ENCODE measurements around the gene PHETA1.
A peak's percentile ranks its signal among the peaks of the same experiment; 100 is the strongest.
"Not testable (repeated sequence)": the region's sequence is repeated elsewhere in the genome, so short reads cannot be mapped to it uniquely, and the experiment has no call there.

The PHETA1 gene

DNA sequence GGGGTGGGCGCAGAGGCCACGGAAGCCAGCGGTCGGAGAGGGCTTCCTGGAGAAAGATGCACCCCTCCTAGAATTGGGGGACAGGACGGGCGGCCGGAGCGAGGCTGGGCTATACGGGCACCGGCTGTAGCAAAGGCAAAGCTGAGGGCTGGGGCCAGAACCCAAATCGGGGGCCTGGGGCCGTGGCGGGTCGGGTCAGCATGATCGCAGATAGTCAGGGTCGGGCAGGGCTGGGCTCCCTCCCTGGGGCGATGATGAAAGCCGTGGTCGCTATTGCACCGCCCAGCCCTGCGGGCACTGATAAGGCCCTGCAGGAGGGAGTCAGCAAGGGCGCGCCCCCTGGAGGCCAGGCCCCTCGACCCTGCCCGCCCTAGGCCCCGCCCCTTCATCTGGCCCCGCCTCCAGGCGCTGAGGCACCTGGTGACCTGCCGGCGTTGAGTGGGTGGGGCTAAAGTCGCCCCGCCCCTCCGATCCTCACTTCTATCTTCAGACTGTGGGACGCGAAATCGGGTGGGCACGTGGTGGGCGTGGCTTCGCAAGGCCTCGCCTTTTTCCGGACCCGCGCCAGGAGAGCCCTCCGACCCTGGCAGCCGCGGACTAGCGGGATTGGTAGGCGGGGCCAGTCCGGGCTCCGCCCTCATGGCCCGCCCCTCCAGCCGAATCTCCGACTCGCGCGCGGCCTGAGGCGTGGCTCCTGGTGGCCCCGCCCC lies 36.4 kb upstream of the PHETA1 start:
- peak; percentile 95 for DNase-seq

DNA sequence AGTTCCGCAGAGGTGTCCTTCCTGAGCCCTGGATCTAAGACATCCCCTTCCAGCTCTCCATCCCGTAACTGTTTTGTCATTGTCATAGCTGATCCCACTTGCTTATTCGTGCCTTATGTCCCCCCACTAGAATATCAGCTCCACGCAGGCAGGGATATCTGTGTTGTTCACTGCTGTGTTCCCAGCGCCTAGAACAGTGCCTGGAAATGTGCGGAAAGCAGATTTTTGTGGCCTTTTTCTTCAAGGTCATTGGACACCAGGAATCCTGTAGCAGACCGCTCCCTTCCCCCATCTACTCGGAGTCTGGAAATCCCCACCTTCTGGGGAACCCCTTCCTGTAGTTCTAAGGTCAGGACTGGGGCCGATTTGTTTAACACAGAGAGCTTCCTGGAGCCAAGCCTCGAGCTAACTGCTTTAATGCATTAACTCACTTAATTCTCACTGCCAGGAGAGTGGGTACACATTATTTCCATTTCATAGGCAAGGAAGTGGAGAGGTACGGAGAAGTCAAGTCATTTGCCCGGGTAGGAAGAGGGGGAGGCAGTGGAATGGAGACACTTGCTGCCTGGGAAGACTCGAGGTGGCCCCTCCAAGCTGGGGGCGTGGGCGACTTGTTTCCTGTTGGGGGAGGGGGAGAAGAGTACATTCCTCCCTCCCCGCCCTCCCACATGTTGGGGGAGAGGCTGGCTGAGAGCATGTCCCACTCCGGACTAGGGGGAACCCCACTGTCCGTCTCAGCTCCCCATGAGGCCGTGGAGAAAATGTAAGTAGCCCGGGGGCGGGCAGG lies 35.7 kb upstream of the PHETA1 start:
- no peak for DNase-seq

DNA sequence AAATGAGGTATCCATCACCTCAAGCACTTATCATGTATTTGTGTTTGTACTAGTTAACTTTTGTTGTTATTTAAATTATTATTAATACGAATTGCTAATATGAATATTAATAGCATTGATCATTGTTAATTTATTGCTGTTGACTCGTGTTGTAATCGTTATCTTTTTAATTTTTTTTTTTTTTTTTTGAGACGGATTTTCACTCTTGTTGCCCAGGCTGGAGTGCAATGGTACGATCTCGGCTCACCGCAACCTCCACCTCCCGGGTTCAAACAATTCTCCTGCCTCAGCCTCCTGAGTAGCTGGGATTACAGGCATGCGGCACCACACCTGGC lies 33.6 kb upstream of the PHETA1 start:
- DNase-seq, result not testable (repeated sequence)

DNA sequence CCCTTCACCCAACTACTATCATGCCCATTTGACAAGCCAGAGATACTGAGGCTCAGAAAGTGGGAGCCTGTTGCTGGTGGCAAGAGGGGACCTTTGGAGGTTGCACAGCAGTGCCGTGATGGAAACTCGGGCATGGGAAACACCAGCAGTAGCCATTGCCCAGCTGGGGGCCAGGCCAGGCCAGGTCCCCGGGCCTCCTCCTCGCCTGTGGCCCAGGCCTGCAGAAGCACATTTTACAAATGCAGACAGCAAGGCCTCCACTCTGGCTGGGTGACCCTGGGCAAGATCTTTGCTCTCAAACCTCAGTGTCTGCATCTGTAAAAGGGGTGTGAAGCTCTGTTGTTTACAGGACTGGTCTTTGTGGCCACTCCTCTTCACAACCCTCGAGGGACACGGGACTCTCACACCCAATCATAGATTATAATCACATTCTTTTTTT lies 32.3 kb upstream of the PHETA1 start:
- no peak for DNase-seq

DNA sequence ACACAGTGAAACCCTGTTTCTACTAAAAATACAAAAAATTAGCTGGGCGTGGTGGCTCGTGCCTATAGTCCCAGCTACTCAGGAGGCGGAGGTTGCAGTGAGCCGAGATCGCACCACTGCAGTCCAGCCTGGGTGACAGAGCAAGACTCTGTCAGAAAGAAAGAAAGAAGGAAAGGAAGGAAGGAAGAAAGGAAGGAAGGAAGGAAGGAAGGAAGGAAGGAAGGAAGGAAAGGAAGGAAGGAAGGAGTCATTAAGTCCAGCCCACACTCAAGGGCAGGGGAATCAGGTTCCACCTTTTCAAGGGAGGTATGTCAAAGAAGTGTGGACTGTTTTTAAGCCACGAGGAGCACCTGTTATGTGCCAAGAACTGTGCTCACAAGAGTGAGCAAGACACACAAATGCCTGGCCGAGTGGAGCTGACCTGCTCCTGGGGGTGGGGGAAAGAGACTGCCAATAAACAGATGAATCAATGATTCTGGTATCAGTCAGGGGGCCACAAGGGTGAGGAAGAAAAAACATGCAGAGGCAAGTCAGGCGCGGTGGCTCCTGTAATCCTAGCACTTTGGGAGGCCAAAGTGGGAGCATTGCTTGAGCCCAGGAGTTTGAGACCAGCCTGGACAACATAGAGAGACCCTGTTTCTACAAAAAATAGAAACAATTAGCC lies 31.0 kb upstream of the PHETA1 start:
- not testable (repeated sequence) for DNase-seq

DNA sequence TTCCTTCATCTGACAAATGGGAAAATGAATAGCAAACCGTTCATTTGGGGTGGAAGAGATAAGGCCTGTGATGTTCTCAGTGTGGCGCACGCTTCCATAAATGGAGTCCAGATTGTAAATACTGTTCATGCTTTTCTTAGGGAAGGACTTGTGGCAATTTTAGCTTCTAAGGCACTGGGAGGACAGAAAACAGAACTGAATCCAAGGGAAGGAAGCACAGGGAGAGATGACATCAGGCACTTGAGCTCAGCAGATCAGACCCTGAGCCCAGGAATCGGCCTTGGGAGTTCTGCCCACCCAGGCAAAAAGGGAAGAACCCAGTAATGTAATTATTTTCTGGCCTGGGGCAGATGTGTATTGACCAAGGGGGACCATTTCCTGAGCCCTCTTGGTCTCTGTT lies 29.6 kb upstream of the PHETA1 start:
- DNase-seq, result no peak

DNA sequence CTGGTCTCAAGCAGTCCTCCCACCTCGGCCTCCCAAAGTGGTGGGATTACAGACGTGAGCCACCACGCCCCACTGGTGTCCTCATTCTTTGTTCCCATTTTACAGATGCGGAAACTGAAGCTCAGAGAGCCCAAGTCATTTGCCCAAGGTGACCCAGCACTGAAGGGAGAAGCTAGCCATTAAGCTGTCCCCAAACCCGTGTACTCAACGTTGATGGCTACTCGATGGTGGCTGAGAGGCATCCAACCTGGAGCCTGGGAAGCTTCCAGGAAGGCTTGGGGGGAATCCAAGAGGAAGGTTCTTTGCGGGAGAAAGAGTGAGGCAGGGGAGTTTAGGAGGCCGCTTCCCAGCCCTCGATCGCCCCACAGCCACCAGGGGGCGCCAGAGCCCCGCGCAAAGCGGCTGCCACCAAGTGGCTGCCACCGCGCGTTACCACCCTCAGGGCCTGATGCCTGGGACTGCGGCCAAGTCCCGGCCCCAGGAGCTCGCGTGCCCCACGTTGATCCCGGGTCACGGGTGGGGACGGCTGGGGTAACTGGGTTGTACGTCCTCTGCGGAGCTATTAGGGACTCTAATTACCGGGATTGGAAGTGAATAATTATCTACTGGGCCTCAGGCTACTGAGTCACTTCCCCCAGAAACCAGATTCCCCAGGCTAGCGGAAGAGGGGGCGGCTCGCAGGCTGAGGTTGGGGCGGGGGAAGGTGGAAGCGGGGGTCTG lies 28.0 kb upstream of the PHETA1 start:
- DNase-seq, result peak; percentile 62

DNA sequence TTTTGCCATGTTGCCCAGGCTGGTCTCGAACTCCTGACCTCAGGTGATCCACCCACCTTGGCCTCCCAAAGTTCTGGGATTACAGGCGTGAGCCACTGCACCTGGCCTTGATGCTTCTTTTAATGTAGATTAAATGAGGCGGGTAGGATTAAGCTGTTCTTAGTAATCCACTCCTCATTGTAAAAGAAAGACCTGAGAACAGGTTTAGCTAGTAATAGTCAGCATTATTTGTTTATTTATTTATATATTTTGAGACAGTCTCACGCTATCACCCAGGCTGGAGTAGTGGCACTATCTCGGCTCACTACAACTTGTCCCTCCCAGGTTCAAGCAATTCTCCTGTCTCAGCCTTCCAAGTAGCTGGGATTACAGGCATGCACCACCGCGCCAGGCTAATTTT lies 27.4 kb upstream of the PHETA1 start:
- not testable (repeated sequence) for DNase-seq

DNA sequence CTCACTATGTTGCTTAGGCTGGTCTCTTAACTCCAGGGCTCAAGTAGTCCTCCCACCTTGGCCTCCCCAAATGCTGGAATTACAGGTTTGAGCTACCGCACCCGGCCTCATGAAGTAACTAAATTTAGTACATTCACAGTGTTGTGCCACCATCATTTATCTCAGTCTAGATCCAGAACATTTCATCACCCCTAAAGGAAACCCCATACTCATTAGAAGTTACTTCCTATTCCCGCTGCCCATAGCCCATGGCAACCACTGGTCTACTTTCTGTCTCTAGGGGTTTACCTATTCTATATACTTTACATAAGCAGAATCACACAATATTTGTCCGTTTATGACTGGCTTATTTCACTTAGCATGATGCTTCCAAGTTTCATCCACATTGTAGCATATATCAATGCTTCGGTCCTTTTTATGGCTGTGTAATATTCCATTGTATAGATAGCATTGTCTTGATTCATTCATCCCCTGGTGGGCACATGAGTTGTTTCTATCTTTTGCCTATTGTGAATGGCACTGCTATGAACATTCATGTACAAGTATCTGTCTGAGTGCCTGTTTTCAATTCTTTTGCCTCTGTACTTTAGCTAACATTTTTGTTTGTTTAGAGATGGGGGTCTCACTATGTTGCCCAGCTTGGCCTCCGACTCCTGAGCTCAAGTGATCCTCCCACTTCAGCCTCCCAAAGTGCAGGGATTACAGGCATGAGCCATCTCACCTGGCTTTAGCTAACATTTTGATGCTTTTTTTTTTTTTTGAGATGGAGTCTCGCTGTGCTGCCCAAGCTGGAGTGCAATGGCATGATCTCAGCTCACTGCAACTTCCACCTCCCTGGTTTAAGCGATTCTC lies 26.7 kb upstream of the PHETA1 start:
- no peak for DNase-seq

DNA sequence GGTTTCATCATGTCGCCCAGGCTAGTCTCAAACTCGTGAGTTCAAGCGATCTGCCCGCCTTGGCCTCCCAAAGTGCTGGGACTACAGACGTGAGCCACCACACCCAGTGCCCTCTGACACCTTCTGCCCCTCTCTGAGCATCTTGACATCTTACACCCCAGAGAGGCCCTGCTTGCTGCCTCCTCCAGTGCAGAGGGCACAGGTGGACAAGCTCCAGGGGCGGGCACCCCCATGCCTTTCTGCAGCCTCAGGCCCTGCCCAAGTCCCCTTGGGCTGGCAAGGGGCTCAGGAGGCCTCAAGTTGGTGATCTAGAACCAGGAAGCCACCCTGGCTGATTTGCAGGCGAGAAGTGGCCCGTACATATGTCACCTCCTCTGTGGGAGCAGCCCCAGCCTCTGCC lies 25.6 kb upstream of the PHETA1 start:
- DNase-seq, result no peak

DNA sequence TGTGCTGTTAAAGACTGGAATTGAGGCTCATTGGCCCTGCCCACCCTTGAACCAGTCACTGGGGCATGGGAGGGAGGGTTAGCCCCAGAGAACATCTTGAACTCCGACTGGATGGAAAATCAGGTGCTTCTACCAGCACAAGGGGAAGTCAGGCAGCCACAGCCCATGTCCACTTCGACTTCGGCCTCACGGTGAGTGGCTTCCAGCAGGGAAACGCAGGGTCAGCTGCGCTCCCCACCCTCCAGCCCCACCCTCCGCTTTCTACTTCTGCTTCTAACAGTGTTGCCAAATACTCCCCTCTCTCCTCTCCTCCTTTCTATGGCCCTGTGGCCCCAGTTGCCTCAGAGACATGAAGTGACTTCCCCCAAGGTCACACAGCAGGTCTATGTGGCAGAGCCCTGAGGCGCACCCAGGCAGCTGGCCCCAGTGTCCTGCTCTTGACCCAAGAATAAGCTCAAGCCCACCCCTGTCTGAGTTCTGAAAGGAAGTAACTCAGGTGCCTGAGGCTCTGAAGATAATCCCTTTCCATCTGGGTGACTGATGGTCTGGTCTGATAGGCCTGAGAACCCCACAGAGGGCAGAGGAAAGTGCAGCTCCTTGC lies 24.9 kb upstream of the PHETA1 start:
- no peak for DNase-seq

DNA sequence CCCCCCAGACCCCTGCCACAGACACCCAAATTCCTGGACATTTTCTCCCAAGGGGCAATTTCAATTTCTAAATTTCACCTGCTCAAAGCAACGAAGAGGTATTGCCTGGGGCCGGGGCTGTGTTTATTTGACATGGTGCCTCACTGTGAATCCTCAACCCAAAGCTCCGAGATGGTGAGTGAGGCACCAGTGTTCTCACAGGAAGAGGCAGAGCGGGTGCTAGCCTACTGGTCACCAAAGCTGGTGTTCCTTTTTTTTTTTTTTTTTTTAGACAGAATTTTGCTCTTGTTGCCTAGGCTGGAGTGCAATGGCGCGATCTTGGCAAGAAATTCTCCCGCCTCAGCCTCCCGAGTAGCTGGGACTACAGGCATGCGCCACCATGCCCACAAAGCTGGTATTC lies 22.0 kb upstream of the PHETA1 start:
- DNase-seq, result no peak

DNA sequence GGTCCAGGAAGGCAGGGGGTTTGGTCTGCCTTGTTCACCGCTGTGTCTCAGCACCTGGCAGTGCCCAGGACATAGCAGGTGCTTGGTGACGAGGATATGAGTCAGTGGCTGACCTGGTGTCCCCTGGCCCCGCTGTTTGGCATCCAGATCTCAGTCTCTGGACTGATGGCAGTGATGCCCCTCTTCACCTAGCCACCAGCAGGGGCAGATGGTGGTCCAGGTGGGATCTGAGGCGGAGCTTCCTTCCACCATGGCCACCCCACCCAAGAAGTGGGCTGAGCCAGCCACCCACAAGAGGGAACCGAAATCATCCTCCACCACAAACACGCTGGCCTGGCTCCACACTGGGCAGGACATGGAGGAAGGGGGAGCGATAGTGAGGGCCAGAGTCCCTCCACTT lies 20.7 kb upstream of the PHETA1 start:
- no peak for DNase-seq

DNA sequence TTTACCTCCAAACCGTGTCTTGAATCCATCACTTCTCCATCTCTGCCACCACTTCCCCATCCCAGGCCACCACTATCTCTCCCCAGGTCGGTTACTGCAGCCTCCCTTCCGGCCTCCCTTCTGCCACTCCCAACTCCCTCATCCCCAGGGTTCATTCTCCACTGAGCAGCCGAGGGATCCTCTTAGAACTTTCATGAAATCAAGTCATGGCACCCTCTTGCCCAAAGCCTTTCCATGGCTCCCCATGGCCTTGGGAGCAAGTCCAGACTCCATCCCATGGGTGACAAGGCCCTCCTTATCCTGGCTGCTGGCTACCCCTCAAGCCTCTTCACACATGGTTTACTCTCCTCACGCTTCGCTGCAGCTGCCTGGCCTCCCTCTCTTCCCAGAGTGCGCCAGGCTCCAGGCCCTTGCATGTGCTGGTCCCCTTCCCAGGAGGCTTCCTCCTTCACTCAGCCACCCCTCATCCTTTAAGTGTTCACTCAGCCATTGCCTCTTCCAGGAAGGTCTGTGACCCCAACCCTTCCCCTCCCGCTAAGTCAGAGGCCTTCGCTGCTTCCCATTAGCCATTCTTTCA lies 18.9 kb upstream of the PHETA1 start:
- no peak for DNase-seq

DNA sequence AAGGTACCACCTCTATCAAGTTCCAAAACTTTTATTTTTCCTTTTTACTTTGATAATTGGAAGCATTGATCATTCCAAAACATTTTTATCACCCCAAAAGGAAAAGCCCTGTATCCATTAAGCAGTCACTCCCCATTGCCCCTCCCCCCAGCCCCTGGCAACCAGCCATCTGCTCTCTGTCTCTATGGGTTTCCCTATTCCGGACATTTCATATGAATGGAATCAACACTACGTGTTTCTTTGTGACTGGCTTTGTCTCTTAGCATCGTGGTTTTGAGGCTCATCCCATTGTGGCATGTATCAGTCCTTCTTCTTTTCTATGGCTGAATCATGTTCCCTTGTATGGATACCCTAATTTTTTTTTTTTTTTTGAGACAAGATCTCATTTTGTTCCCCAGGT lies 18.0 kb upstream of the PHETA1 start:
- no peak for DNase-seq

DNA sequence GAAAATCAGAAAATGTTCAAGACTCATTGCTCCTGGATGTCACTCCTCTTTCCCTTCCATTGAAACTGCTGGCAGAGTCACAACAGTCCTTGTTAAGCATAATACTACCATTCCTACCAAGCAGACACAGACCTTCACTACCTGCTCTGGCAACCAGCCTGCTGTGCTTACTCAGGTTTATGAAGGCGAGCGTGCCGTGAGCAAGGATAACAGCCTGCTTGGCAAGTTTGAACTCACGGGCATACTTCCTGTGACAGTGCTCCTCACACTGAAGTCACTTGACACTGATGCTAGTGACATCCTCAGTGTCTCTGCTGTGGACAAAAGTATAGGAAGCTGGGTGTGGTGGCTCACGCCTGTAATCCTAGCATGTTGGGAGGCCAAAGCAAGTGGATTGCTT lies 15.7 kb upstream of the PHETA1 start:
- DNase-seq, result no peak

DNA sequence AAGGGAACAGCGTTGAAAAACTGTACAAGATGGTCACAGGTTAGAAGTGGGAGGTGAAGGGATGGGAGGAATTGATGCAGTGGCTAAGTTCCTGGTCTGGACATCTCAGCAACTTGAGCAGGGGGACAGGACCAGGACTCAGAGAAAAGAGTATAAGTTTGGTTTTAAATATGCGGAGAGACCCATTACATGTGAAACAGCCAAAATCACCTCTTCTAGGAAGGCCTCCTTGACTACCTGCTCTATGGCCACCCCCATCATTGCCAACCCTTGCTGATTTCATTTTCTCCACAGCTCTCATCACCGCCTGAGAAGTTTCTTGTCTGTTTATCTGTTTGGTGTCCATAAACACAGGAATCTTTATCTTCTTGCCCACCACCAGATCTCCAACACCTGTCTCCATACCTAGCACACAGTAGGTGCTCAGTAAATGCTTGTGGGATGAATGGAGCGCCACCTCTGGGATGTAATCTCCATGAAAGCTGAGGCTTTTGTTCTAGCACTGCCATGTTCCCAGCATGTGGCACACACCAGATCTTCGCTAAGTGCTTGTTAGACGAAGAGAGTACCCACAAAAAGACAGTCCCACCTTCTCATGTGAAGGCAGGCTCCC lies 11.2 kb upstream of the PHETA1 start:
- DNase-seq, result no peak

DNA sequence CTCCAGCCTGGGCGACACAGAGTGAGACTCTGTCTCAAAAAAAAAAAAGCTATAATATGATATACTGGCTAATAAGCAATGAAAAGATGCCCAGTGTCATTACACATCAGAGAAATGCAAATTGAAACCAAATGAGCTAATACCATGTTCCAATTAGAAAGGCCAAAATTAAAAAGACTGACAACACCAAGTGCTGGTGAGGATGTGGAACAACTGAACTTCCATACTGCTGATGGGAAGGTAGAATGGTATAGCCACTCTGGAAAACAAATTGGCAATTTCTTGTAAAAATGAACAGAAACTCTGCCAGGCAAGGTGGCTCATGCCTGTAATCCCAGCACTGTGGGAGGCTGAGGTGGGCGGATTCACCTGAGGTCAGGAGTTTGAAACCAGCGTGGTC lies 8.5 kb upstream of the PHETA1 start:
- no peak for DNase-seq

DNA sequence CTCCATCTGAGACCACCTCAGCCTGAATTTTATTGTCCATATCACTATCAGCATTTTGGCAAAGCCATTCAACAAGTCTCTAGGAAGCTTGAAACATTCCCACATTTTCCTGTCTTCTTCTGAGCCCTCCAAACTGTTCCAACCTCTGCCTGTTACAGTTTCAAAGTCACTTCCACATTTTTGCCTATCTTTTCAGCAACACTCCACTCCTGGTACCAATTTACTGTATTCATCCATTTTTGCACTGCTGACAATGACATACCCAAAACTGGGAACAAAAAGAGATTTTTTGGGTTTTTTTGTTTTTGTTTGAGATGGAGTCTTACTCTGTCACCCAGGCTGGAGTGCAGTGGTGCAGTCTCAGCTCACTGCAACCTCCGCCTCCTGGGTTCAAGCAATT lies 4.3 kb upstream of the PHETA1 start:
- not testable (repeated sequence) for DNase-seq

DNA sequence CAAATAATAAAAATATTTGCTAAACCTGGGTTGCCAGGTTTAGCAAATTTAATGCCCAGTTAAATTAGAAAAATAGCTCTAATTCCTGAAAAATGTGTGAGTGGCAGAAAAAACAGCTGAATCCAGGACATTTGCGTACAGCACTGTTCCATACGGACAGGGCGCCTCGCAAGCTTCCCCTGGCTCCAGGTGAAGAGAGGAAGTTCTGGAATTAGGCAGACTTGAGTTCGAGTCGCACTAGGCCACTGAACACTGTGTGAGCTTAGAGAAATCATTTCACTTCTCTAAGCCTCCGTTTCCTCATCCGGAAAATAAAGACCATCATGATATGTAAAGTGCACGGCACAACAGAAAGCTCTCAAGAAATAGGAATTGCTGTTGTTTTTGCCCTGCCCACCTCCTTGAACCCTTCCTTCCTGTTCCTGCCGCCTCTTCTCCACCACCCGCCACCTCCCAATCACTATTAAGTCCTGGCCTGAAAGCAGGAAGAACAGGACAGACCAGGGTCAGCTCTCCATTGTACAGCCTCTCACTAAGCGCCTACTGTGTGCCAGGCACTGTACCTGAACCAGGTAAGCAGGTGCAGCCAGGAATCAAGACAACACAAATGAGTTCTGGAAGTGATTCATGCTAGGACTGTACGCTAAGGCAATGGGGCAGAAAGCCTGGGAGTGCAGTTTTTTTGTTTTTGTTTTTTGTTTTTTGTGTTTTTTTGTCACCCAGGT lies 763 bp upstream of the PHETA1 start:
- no peak for DNase-seq

All from DMS153 (cell line).